Measurements from ENCODE around the gene CD38. TPM values are rescaled to one million over a fixed set of nuclear protein-coding genes. Genes with fewer than 3 reads are reported as not detected.
A peak's percentile ranks its signal among the peaks of the same experiment; 100 is the strongest.

Gene CD38
- total and polyA plus RNA-seq, 8 donors: 0.99 to 38.4 (median 1.7) TPM

GRCh38 chr4:15784959-15785634, 7.0 kb downstream of the CD38 start:
- peaks cover under 1 to 40% of the 10 kb centered on the region in 2 donors for H3K4me1 ChIP-seq
- no peak for TF ChIP-seq CTCF (IDR thresholded peaks at IDR 0.05)

GRCh38 chr4:15786743-15787142, 8.6 kb downstream of the CD38 start:
- no peak for TF ChIP-seq CTCF (IDR thresholded peaks at IDR 0.05)
- no peak overlapping the region for H3K27ac ChIP-seq
- DNase-seq (peak in 1 of 4 donors; percentile 78), ATAC-seq (no peak)
- intact Hi-C loops (cut with DNase I): no loop called here
- no peaks in the 10 kb centered on the region for H3K27me3 ChIP-seq
- H3K36me3 ChIP-seq: peaks cover 0 to 7% of the 10 kb centered on the region in 2 donors
- H3K9me3 ChIP-seq: peaks cover 0 to 2% of the 10 kb centered on the region in 2 donors
- peaks cover 0 to 25% of the 10 kb centered on the region in 2 donors for H3K4me1 ChIP-seq
- no peak overlapping the region for H3K4me3 ChIP-seq

More at GRCh38 chr4:15784959-15785634, 7.0 kb downstream of the CD38 start:
- Histone ChIP-seq H3K27ac (no peak overlapping the region), H3K9me3 (peaks cover 0 to 2% of the 10 kb centered on the region in 2 donors), H3K36me3 (peaks cover 0 to 7% of the 10 kb centered on the region in 2 donors), H3K27me3 (no peaks in the 10 kb centered on the region), H3K4me3 (no peak overlapping the region)
- intact Hi-C loops (cut with DNase I): no loop called here
- no peak for ATAC-seq
- DNase-seq: no peak

GRCh38 chr4:15792974-15793373, 14.8 kb downstream of the CD38 start:
- no peaks in the 10 kb centered on the region for H3K27me3 ChIP-seq
- no peaks in the 10 kb centered on the region for H3K9me3 ChIP-seq
- no peak overlapping the region for H3K27ac ChIP-seq
- no peak for DNase-seq
- no peak for ATAC-seq
- H3K36me3 ChIP-seq: no peaks in the 10 kb centered on the region
- no peak overlapping the region for H3K4me3 ChIP-seq
- TF ChIP-seq CTCF (IDR thresholded peaks at IDR 0.05): no peak
- intact Hi-C loops (cut with DNase I): no loop called here
- H3K4me1 ChIP-seq: no peaks in the 10 kb centered on the region

DNA sequence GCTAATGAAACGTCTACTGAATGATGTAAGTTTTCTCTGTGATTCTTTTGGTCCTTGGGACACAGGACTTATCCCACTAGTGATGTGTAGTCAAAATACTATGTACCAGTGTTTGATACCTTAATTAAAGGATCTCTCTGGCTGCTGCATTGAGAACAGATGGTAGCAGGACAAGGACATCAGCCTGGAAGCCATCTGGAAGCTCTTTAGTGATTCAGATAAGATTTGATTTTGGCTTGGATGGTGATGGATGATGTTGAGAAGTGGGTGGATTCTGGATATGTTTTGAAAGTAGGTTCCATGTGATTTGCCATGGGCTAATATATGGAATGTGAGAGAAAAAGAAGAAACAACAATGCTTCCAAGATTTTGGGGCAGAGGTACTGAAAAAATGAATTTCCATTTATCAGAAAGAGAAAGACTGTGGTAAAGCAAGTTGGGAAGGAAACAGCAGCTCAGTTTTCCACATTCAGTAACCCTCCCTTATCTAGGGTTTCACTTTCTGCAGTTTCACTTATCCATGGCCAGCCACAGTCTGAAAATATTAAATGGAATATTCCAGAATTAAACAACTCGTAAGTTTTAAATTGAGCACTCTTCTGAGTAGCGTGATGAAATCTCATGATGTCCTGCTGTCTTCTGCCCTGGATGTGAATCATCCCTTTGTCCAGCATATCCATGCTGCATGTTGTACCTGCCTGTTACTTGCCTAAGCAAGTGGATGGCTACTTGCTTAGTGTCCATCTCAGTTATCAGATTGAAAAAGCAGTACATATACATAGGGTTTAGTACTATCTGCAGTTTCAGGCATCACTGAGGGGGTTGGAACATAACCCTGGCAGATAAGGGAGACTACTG, 15.6 kb downstream of the CD38 start:
- ATAC-seq (no peak), DNase-seq (no peak)
- no peaks in the 10 kb centered on the region for H3K9me3 ChIP-seq
- intact Hi-C loops (cut with DNase I): no loop called here
- H3K4me1 ChIP-seq: no peaks in the 10 kb centered on the region
- no peaks in the 10 kb centered on the region for H3K27me3 ChIP-seq
- no peak overlapping the region for H3K4me3 ChIP-seq
- H3K36me3 ChIP-seq: no peaks in the 10 kb centered on the region
- H3K27ac ChIP-seq: no peak overlapping the region
- TF ChIP-seq CTCF (IDR thresholded peaks at IDR 0.05): no peak

DNA sequence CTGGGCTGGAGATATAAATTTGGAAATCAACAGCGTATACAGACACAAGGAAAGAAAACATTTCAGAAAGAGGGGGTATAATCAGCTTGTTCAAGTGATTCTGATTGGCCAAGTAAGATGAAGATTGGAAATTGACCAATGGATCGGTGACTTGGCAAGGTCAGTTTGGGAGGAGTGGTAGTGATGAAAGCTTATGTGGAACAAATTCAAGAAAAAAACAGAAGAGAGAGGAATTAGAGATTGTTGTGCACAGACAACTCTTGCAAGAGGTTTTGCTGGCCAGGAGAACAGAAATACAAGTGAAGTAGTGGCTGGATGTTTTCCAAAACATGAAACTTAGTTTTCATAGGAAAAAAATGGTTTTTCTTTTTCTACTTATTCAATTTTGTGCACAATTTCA, 16.3 kb downstream of the CD38 start:
- H3K27ac ChIP-seq: no peak overlapping the region
- no peak overlapping the region for H3K4me3 ChIP-seq
- H3K27me3 ChIP-seq: no peaks in the 10 kb centered on the region
- DNase-seq (no peak), ATAC-seq (no peak)
- H3K9me3 ChIP-seq: no peaks in the 10 kb centered on the region
- H3K4me1 ChIP-seq: no peaks in the 10 kb centered on the region
- intact Hi-C loops (cut with DNase I): no loop called here
- no peak for TF ChIP-seq CTCF (IDR thresholded peaks at IDR 0.05)
- H3K36me3 ChIP-seq: no peaks in the 10 kb centered on the region

Data from left lung (tissue), 10 donors.